ENCODE measurements around the gene CLSTN2. TPM values are rescaled to one million over a fixed set of nuclear protein-coding genes. Genes with fewer than 3 reads are reported as not detected.

Gene CLSTN2
- total RNA-seq, 1 experiment from 2014 or later, result 0.02 TPM

GRCh38 chr3:140470211-140470610 is 535.2 kb downstream of the CLSTN2 start:
- Histone ChIP-seq H3K79me2 (ENCODE audit: insufficient read depth, low read length) (no peaks in the 10 kb centered on the region), H3K9me2 (ENCODE audit: insufficient read depth) (no peaks in the 10 kb centered on the region), H4K20me1 (ENCODE audit: insufficient read depth) (no peaks in the 10 kb centered on the region), H3K4me2 (ENCODE audit: low read length) (no peak overlapping the region), H3K27ac (ENCODE audit: low read depth, low read length) (no peak overlapping the region), H3K9me3 (ENCODE audit: control insufficient read depth in 1 of 2, insufficient read depth in 1 of 2, low read depth in 1 of 2, low read length in 2 of 2) (no peaks in the 10 kb centered on the region), H2AFZ (ENCODE audit: low read depth, low read length, poor library complexity, severe bottlenecking) (no peak overlapping the region), H3K4me3 (replicated peaks in 1 of 2; ENCODE audit: low read depth in 1 of 2, low read length in 2 of 2) (no peak overlapping the region), H3K9ac (ENCODE audit: low read length) (no peak overlapping the region), H3K27me3 (ENCODE audit: insufficient read depth, low read length) (peaks cover 45% of the 10 kb centered on the region), H3K36me3 (ENCODE audit: control insufficient read depth in 1 of 2, insufficient read depth in 2 of 2, low read length in 2 of 2) (no peaks in the 10 kb centered on the region), H3K4me1 (ENCODE audit: control insufficient read depth in 1 of 2, insufficient read depth in 2 of 2, low read length in 2 of 2) (peaks cover 0 to 10% of the 10 kb centered on the region in 2 experiments; a peak in 1 of 4 replicates)
- POLR2A ChIA-PET, result no interaction called here
- DNase-seq (ENCODE audit: low read depth, low spot score), result no peak
- RAD21 ChIA-PET (ENCODE audit: low non-redundant PET in 1 of 2, low total read pairs in 2 of 2, uncharacterized antibody in 2 of 2, unreplicated experiment in 2 of 2), result no interaction called here
- no TSS peak for BruUV-seq (replicated peaks)
- CTCF ChIA-PET, result no interaction called here
- no peak for TF ChIP-seq REST (IDR thresholded peaks at IDR 0.05; ENCODE audit: low read depth)
- TF ChIP-seq SP1 (IDR thresholded peaks at IDR 0.05; ENCODE audit: low read depth), result no peak
- TF ChIP-seq ELF1 (IDR thresholded peaks at IDR 0.05; ENCODE audit: borderline replicate concordance, low read depth), result no peak
- TF ChIP-seq MAX (IDR thresholded peaks at IDR 0.05), result no peak
- TF ChIP-seq ZNF274 (IDR thresholded peaks at IDR 0.05; ENCODE audit: low read depth, low read length), result no peak
- no peak for TF ChIP-seq SRF (IDR thresholded peaks at IDR 0.05; ENCODE audit: low read depth)
- TF ChIP-seq ATF3 (IDR thresholded peaks at IDR 0.05), result no peak
- no peak for TF ChIP-seq EZH2 (IDR thresholded peaks at IDR 0.05)
- TF ChIP-seq CEBPB (IDR thresholded peaks at IDR 0.05; ENCODE audit: low read depth), result no peak
- no peak for TF ChIP-seq RAD21 (IDR thresholded peaks at IDR 0.05; ENCODE audit: low read depth)
- TF ChIP-seq EZH2phosphoT487 (IDR thresholded peaks at IDR 0.05; ENCODE audit: borderline replicate concordance), result no peak
- no peak for TF ChIP-seq CBX3 (IDR thresholded peaks at IDR 0.05; ENCODE audit: low read depth)
- TF ChIP-seq ZFX (IDR thresholded peaks at IDR 0.05), result no peak
- no peak for TF ChIP-seq ZBTB33 (IDR thresholded peaks at IDR 0.05; ENCODE audit: extremely low read depth, insufficient replicate concordance, low read length)
- no peak for TF ChIP-seq TCF7L2 (IDR thresholded peaks at IDR 0.05; ENCODE audit: borderline replicate concordance, extremely low read depth, insufficient read depth, insufficient read length)
- no peak for TF ChIP-seq EGR1 (IDR thresholded peaks at IDR 0.05; ENCODE audit: low read depth)
- TF ChIP-seq POLR2A (IDR thresholded peaks at IDR 0.05; ENCODE audit: borderline replicate concordance, extremely low read depth, insufficient read depth, insufficient read length), result no peak
- no peak for TF ChIP-seq POLR2AphosphoS5 (IDR thresholded peaks at IDR 0.05; ENCODE audit: low read depth, low read length)
- no peak for TF ChIP-seq FOSL1 (IDR thresholded peaks at IDR 0.05; ENCODE audit: low read depth)
- no peak for ATAC-seq
- intact Hi-C loops (cut with micrococcal nuclease), result no loop called here

Measured in HCT116 (cell line).